K562 (cell line): ENCODE results near the gene ADRA2A. TPM values are rescaled to one million over a fixed set of nuclear protein-coding genes. Genes with fewer than 3 reads are reported as not detected.

Experiments
- BCOR ChIP-seq: fragments of 450-650 bp; IDR thresholded peaks from 2 replicates; pipeline ENCODE4 v1.6.1; 2016
- CBFA2T3 ChIP-seq: fragments of 450-650 bp; IDR thresholded peaks from 2 replicates; pipeline ENCODE4 v1.6.1; 2017
- E2F8 ChIP-seq: fragments of 450-650 bp; IDR thresholded peaks from 2 replicates; pipeline ENCODE4 v1.7.1; 2018; ENCODE audit warnings: mild to moderate bottlenecking, low read depth; ENCODE audit not compliant: partially characterized antibody
- FIP1L1 ChIP-seq: fragments of 200-400 bp; formaldehyde crosslinking; IDR thresholded peaks from 2 replicates; pipeline ENCODE4 v1.6.1; 2018; ENCODE audit warnings: mild to moderate bottlenecking, low read depth, low read length; ENCODE audit not compliant: poor library complexity, severe bottlenecking
- FOS ChIP-seq: IDR thresholded peaks from 3 replicates; pipeline ENCODE4 v1.6.1; 2011; ENCODE audit not compliant: insufficient read length; ENCODE audit errors: extremely low read depth
- HMG20A ChIP-seq: fragments of 450-650 bp; formaldehyde crosslinking; conservative IDR thresholded peaks from 2 replicates; pipeline ENCODE4 v1.4.0; 2020; ENCODE audit warnings: mild to moderate bottlenecking, mixed read lengths
- MAFG ChIP-seq: fragments of 450-650 bp; conservative IDR thresholded peaks from 2 replicates; pipeline ENCODE4 v1.6.1; 2016; ENCODE audit warnings: missing genetic modification characterization, missing compliant biosample characterization
- MTA2 ChIP-seq: fragments of 450-650 bp; IDR thresholded peaks from 2 replicates; pipeline ENCODE4 v1.6.1; 2016; ENCODE audit warnings: low read depth
- MYBL2 ChIP-seq, 2 experiments: fragments of 450-650 bp in 1 of 2; sonication (generic) in 1 of 2; formaldehyde crosslinking in 1 of 2; IDR thresholded peaks; 2 replicates each; pipeline versions ENCODE4 v1.6.1 to v1.8.1; 2017 to 2022; ENCODE audit warnings: borderline replicate concordance in 1 of 2, inconsistent platforms in 1 of 2, low read depth in 1 of 2, mild to moderate bottlenecking in 1 of 2, missing genetic modification reagents in 1 of 2, moderate library complexity in 1 of 2
- NUFIP1 ChIP-seq: fragments of 450-650 bp; IDR thresholded peaks from 2 replicates; pipeline ENCODE4 v1.6.1; 2018; ENCODE audit not compliant: partially characterized antibody
- POLR2B ChIP-seq: fragments of 450-650 bp; IDR thresholded peaks from 2 replicates; pipeline ENCODE4 v1.6.1; 2018; ENCODE audit warnings: low read depth; ENCODE audit not compliant: partially characterized antibody
- RFX5 ChIP-seq: IDR thresholded peaks from 2 replicates; pipeline ENCODE4 v1.6.1; 2011; ENCODE audit warnings: low read depth, mild to moderate bottlenecking, improper control_type of control experiment, low read length
- SIN3B ChIP-seq: fragments of 450-650 bp; IDR thresholded peaks from 2 replicates; pipeline ENCODE4 v1.6.1; 2017; ENCODE audit warnings: low read depth, mild to moderate bottlenecking, moderate library complexity
- ZNF217 ChIP-seq: sonication (generic); formaldehyde crosslinking; IDR thresholded peaks from 2 replicates; pipeline ENCODE4 v1.8.0; 2022; ENCODE audit warnings: mild to moderate bottlenecking, missing genetic modification reagents
- ZNF280B ChIP-seq: fragments of 250-450 bp; sonication (Bioruptor Pico); IDR thresholded peaks from 2 replicates; pipeline ENCODE4 v1.5.1; 2021; ENCODE audit warnings: mild to moderate bottlenecking
- ZNF444 ChIP-seq: fragments of 250-450 bp; sonication (Bioruptor Pico); IDR thresholded peaks from 2 replicates; pipeline ENCODE4 v1.4.0; 2020; ENCODE audit warnings: mild to moderate bottlenecking, moderate library complexity
- ZNF778 ChIP-seq: fragments of 450-650 bp; formaldehyde crosslinking; IDR thresholded peaks from 2 replicates; pipeline ENCODE4 v1.4.0; 2020; ENCODE audit warnings: mild to moderate bottlenecking, moderate library complexity
- polyA plus RNA-seq, 8 experiments: library from polyadenylated mRNA; depleted of rRNA in 4 of 8; stranded (reverse) in 5 of 8; unstranded in 3 of 8; fragments of >200 nt; fragmentation: Nextera tagmentation in 2 of 8; fragmentation: Illumina TruSeq in 1 of 8; extraction: Ambion mirVana in 2 of 8; extraction: Trizol in 1 of 8; gene quantifications; 2 replicates each; pipeline versions ENCODE4 v1.2.1 to v1.2.3, GENCODE V29; 2011 to 2014; ENCODE audit warnings: inconsistent platforms in 1 of 8, missing spikeins in 1 of 8
- total RNA-seq, 7 experiments: library from RNA; depleted of rRNA in 6 of 7; stranded (reverse); fragments of >200 nt in 6 of 7; fragmentation: Illumina TruSeq in 2 of 7; extraction: Trizol in 2 of 7; gene quantifications; 2 replicates each; pipeline versions ENCODE4 v1.2.1 to v1.2.3, GENCODE V29; 2011 to 2021; ENCODE audit warnings: low replicate concordance in 1 of 7
- TF ChIP-seq, protein P1 (sequence below), 2 experiments: fragments of 450-650 bp in 1 of 2; IDR thresholded peaks; 2 replicates each; pipeline ENCODE4 v1.6.1; 2011 to 2017; ENCODE audit warnings: low read depth in 2 of 2, antibody characterized with exemption in 1 of 2, borderline replicate concordance in 1 of 2, low read length in 1 of 2, mild to moderate bottlenecking in 1 of 2, mixed read lengths in 1 of 2; ENCODE audit not compliant: control insufficient read depth in 1 of 2
- TF ChIP-seq, protein P2 (sequence below), 2 experiments: fragments of 250-450 bp in 1 of 2; fragments of 450-650 bp in 1 of 2; sonication (Bioruptor Pico) in 1 of 2; IDR thresholded peaks; 2 replicates each; pipeline versions ENCODE4 v1.6.1 to v1.8.0; 2016 to 2021; ENCODE audit warnings: mild to moderate bottlenecking in 2 of 2, moderate library complexity in 2 of 2, missing compliant biosample characterization in 1 of 2, missing genetic modification characterization in 1 of 2
- TF ChIP-seq, protein P3 (sequence below), 2 experiments: fragments of 450-650 bp in 1 of 2; sonication (generic) in 1 of 2; formaldehyde crosslinking; conservative IDR thresholded peaks; 2 replicates each; pipeline versions ENCODE4 v1.4.0 to v1.8.1; 2020 to 2022; ENCODE audit warnings: mild to moderate bottlenecking in 1 of 2, missing genetic modification reagents in 1 of 2

Gene ADRA2A
- total and polyA plus RNA-seq, 9 of the 15 experiments (the other 6 are each of a cell fraction or from before 2014, with no cell fraction given): not detected

DNA sequence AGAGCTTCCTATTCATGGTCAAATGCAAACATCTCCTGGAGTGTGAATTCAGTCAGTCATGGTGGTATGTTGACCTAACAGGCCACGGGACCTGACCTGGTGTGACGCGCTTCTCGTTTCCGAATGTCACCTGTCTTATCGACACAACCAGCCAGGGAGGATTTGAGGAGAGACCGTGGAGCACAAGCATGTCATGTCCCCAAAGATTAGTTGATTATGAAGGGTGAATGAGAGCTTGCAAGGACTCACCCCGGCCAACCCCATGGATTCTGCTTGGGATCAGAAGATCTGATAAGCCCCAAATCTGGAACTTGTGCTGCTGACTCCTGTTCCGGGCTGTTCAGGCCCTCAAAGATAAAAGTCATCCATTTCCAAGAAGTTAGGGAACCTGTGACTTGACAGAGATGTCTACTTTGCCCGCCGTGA lies 10.5 kb downstream of the ADRA2A start (continued):
- TF ChIP-seq, protein P1, sequence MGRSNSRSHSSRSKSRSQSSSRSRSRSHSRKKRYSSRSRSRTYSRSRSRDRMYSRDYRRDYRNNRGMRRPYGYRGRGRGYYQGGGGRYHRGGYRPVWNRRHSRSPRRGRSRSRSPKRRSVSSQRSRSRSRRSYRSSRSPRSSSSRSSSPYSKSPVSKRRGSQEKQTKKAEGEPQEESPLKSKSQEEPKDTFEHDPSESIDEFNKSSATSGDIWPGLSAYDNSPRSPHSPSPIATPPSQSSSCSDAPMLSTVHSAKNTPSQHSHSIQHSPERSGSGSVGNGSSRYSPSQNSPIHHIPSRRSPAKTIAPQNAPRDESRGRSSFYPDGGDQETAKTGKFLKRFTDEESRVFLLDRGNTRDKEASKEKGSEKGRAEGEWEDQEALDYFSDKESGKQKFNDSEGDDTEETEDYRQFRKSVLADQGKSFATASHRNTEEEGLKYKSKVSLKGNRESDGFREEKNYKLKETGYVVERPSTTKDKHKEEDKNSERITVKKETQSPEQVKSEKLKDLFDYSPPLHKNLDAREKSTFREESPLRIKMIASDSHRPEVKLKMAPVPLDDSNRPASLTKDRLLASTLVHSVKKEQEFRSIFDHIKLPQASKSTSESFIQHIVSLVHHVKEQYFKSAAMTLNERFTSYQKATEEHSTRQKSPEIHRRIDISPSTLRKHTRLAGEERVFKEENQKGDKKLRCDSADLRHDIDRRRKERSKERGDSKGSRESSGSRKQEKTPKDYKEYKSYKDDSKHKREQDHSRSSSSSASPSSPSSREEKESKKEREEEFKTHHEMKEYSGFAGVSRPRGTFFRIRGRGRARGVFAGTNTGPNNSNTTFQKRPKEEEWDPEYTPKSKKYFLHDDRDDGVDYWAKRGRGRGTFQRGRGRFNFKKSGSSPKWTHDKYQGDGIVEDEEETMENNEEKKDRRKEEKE (IDR thresholded peaks at IDR 0.05; ENCODE audit: borderline replicate concordance in 1 of 2, control insufficient read depth in 1 of 2, low read depth in 2 of 2, low read length in 1 of 2): no peak
- no peak for TF ChIP-seq HMG20A
- 0 out of 2 replicates have a peak, but pooled peaks have one; percentile 37 for TF ChIP-seq MTA2
- TF ChIP-seq ZNF217 (CRISPR knock-in tag): no peak
- no peak for TF ChIP-seq ZNF778 (CRISPR knock-in tag)
- TF ChIP-seq CBFA2T3: peak; percentile 74
- no peak for TF ChIP-seq BCOR
- TF ChIP-seq MYBL2 (IDR thresholded peaks at IDR 0.05; ENCODE audit: low read depth): no peak
- no peak for TF ChIP-seq MYBL2 (CRISPR knock-in tag; IDR thresholded peaks at IDR 0.05; ENCODE audit: borderline replicate concordance)
- TF ChIP-seq NUFIP1: no peak
- TF ChIP-seq RFX5: no peak
- no peak for TF ChIP-seq FIP1L1
- TF ChIP-seq SIN3B: no peak
- TF ChIP-seq ZNF444 (CRISPR knock-in tag): no peak
- no peak for TF ChIP-seq FOS
- TF ChIP-seq POLR2B: no peak
- TF ChIP-seq, protein P2, sequence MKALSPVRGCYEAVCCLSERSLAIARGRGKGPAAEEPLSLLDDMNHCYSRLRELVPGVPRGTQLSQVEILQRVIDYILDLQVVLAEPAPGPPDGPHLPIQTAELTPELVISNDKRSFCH (CRISPR knock-in tag; IDR thresholded peaks at IDR 0.05): no peak
- TF ChIP-seq, protein P2 (tag; IDR thresholded peaks at IDR 0.05): no peak
- TF ChIP-seq MAFG (tag): no peak
- TF ChIP-seq E2F8: no peak
- TF ChIP-seq, protein P3, sequence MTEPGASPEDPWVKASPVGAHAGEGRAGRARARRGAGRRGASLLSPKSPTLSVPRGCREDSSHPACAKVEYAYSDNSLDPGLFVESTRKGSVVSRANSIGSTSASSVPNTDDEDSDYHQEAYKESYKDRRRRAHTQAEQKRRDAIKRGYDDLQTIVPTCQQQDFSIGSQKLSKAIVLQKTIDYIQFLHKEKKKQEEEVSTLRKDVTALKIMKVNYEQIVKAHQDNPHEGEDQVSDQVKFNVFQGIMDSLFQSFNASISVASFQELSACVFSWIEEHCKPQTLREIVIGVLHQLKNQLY (CRISPR knock-in tag; conservative IDR thresholded peaks at IDR 0.05): no peak
- TF ChIP-seq ZNF280B: no peak
